H1 (cell line): ENCODE data around the gene TRIM65. TPM values are rescaled to one million over a fixed set of nuclear protein-coding genes. Genes with fewer than 3 reads are reported as not detected.

Experiments used
- EZH2 ChIP-seq: fragments of 200-600 bp; sonication (generic); IDR thresholded peaks from 2 replicates; pipeline ENCODE4 v1.7.1; 2012; ENCODE audit warnings: low read depth, mild to moderate bottlenecking, moderate library complexity, low read length, inconsistent platforms; ENCODE audit not compliant: severe bottlenecking
- FOSL1 ChIP-seq: IDR thresholded peaks from 2 replicates; pipeline ENCODE4 v1.6.1; 2011; ENCODE audit warnings: mild to moderate bottlenecking, low read depth, low read length, moderate library complexity; ENCODE audit not compliant: insufficient read depth
- RAD21 ChIP-seq, 2 experiments: IDR thresholded peaks in 1 of 2; conservative IDR thresholded peaks in 1 of 2; 2 replicates each; pipeline ENCODE4 v1.6.1; 2011; ENCODE audit warnings: low read depth in 2 of 2, low read length in 2 of 2, improper control_type of control experiment in 1 of 2, inconsistent platforms in 1 of 2, mild to moderate bottlenecking in 1 of 2, moderate library complexity in 1 of 2
- RXRA ChIP-seq: IDR thresholded peaks from 2 replicates; pipeline ENCODE4 v1.6.1; 2011; ENCODE audit warnings: low read depth, mild to moderate bottlenecking, low read length, moderate library complexity; ENCODE audit not compliant: insufficient read depth
- SAP30 ChIP-seq: fragments of 300-600 bp; sonication (generic); IDR thresholded peaks from 2 replicates; pipeline ENCODE4 v1.7.1; 2012; ENCODE audit warnings: low read length, moderate library complexity, mild to moderate bottlenecking, inconsistent platforms; ENCODE audit not compliant: insufficient read depth, insufficient replicate concordance
- polyA plus RNA-seq, 7 experiments: library from polyadenylated mRNA; depleted of rRNA in 3 of 7; stranded (reverse) in 5 of 7; unstranded in 2 of 7; fragments of >200 nt in 5 of 7; fragments of 200-250 nt in 2 of 7; gene quantifications; 1 replicate in 5 of 7; 2 replicates in 1 of 7; 4 replicates in 1 of 7; pipeline versions ENCODE4 v1.2.1 to v1.2.3, GENCODE V29; 2011 to 2013; ENCODE audit warnings: missing spikeins in 2 of 7, mixed read lengths in 2 of 7
- total RNA-seq: library from RNA; stranded (reverse); fragmentation: NEBNext Ultra II Directional; extraction: Animal tissue kit (Norgen Biotek cat#: 25700); gene quantifications from 2 replicates; pipeline ENCODE4 v1.2.1, GENCODE V29; 2021

TRIM65 gene
- total and polyA plus RNA-seq, 2 of the 8 experiments (the other 6 are each of a cell fraction or from before 2014, with no cell fraction given) = 21.2 to 48.6 TPM

DNA sequence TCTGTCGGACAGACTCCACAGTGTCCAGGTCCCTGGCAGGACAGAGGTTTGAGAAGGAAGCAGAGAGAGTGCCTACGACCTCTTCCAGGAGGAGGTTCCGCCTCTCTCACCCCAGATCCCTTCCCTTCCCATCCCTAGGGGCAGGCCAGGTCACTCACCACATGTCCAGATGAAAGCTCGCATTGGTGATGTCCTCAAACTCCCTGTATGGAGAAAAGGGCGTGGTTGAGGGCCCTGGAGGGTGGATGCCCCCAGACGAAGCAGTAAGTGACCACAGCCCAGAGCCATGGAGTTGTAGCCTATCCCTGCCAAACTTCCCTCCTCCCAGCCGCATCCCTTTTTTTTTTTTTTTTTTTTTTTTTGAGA is 56.0 kb downstream of the TRIM65 start (continued):
- no peak for TF ChIP-seq RXRA
- TF ChIP-seq SAP30 = no peak
- TF ChIP-seq RAD21 (IDR thresholded peaks at IDR 0.05 in 1 of 2, conservative IDR thresholded peaks at IDR 0.05 in 1 of 2; ENCODE audit: low read depth in 2 of 2, low read length in 2 of 2) = no peak
- no peak for TF ChIP-seq EZH2
- TF ChIP-seq FOSL1 = no peak
